Choroid plexus epithelial cell (primary cell): ENCODE results near the gene KPNA2.
"Not testable (repeated sequence)": the region's sequence is repeated elsewhere in the genome, so short reads cannot be mapped to it uniquely, and the experiment has no call there.

Experiments
- DNase-seq: peaks from one replicate; pipeline ENCODE4 v3.0.0-alpha.2; 2010; ENCODE audit warnings: low read depth
- H3K4me3 ChIP-seq: 2 replicates; pipeline ENCODE4 v1.5.1; 2011; ENCODE audit warnings: low read depth, mild to moderate bottlenecking, control low read depth, low read length, moderate library complexity
- TF ChIP-seq, protein P1 (sequence below): conservative IDR thresholded peaks from 2 replicates; pipeline ENCODE4 v1.5.1; 2011; ENCODE audit warnings: low read depth, mild to moderate bottlenecking, control low read depth, inconsistent platforms, low read length, moderate library complexity

KPNA2 gene

DNA sequence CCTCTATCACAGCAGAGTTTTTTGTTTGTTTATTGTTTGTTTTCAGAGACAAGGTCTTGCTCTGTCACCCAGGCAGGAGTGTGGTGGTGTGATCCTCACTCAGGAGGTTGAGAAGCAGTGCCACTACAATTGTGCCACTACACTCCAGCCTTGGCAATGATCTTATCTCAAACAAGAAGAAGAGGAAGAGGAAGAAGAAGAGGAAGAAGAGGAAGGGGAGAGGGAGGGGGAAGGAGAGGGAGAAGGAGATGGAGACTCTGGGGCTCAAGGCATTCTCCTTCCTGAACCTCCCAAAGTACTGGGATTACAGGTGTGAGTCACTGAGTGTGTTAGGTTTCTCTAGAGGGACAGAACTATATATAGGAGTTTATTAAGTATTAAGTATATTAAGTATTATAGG is 22.1 kb upstream of the KPNA2 start:
- TF ChIP-seq, protein P1, sequence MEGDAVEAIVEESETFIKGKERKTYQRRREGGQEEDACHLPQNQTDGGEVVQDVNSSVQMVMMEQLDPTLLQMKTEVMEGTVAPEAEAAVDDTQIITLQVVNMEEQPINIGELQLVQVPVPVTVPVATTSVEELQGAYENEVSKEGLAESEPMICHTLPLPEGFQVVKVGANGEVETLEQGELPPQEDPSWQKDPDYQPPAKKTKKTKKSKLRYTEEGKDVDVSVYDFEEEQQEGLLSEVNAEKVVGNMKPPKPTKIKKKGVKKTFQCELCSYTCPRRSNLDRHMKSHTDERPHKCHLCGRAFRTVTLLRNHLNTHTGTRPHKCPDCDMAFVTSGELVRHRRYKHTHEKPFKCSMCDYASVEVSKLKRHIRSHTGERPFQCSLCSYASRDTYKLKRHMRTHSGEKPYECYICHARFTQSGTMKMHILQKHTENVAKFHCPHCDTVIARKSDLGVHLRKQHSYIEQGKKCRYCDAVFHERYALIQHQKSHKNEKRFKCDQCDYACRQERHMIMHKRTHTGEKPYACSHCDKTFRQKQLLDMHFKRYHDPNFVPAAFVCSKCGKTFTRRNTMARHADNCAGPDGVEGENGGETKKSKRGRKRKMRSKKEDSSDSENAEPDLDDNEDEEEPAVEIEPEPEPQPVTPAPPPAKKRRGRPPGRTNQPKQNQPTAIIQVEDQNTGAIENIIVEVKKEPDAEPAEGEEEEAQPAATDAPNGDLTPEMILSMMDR: no peak
- no peak for DNase-seq

DNA sequence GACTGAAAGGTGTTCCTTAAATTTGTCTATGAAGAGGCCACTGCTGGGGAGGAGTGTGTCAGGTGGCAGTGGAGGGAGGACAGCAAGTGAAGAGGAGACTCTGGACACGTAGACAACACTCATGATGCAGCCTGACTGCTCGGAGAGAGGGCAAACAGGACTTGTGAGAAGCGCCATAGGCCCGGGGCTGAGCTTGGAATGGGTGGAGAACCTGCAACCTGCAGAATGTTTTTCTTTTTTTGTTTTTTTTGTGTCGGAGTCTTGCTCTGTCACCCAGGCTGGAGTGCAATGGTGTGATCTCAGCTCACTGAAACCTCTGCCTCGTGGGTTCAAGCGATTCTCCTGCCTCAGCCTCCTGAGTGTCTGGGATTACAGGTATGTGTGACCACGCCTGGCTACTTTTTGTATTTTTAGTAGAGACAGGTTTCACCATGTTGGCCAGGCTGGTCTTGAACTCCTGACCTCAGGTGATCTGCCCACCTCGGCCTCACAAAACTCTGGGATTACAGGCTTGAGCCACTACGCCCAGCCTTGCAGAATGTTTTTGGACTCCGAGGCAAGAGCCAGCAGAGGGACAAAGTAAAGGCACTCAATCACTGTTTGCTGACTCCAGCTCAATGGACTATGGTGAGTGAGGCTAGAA is 20.3 kb upstream of the KPNA2 start:
- no peak overlapping the region for H3K4me3 ChIP-seq
- DNase-seq: no peak
- TF ChIP-seq, protein P1: no peak

More for the DNA sequence above, 22.1 kb upstream of the KPNA2 start:
- H3K4me3 ChIP-seq: no peak overlapping the region

DNA sequence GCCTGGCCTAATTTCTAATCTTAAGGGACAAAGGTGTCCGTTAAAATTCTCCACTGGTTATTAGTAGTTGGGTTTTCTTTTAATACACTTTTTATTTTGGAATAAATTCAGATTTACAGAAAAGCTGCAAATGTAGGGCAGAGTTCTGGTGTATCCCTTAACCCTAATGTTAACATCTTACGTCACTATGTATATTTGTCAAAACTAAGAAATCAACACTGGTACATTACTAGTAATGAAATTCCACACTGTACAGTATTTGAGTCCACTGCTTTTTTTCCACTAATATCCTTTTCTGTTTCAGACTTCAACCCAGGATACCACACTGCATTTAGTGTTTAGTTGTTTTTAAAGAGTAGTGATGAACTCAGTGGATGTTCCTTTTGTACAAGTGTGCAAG is 18.7 kb upstream of the KPNA2 start:
- no peak for DNase-seq
- TF ChIP-seq, protein P1: no peak
- no peak overlapping the region for H3K4me3 ChIP-seq

GRCh38 chr17:68018493-68018892 is 17.0 kb upstream of the KPNA2 start:
- not testable (repeated sequence) for DNase-seq, H3K4me3 ChIP-seq

DNA sequence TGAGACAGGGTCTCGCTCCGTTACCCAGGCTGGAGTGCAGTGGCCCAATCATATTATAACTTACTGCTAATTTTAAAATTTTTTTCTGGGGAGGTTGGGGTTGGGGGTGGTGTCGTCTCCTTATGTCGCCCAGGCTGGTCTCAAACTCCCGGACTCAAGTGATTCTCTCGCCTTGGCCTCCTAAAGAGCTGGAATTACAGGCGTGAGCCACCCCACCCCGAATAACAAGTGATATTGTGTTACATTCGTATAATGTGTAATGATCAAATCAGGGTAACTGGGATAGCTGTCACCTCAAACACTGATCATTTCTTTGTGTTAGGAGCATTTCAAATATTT is 16.2 kb upstream of the KPNA2 start:
- TF ChIP-seq, protein P1: no peak
- DNase-seq: no peak
- no peak overlapping the region for H3K4me3 ChIP-seq

- DNase-seq: peak; percentile 97
- TF ChIP-seq, protein P1: no peak
- H3K4me3 ChIP-seq: peak overlapping the region; percentile 73
Observed at GRCh38 chr17:68019675-68020408, 15.7 kb upstream of the KPNA2 start.

DNA sequence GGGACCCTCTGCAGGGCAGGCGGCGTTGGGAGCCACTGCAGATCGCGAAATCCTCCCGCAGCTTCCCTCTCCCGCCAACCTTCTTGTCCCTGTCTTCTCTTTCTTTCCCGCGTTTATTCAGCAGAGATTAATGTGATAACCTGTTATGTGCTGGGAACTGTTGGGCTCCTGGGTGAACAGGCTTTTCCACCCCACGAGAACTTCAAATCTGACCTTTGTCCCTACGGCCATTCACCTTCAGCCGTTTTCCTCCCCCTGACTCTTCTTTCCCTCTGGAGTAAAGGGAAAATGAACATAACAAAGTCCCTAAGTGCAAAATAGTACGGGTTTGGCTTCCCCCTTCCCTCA is 15.2 kb upstream of the KPNA2 start:
- TF ChIP-seq, protein P1: no peak
- peak overlapping the region; percentile 73 for H3K4me3 ChIP-seq
- no peak for DNase-seq

DNA sequence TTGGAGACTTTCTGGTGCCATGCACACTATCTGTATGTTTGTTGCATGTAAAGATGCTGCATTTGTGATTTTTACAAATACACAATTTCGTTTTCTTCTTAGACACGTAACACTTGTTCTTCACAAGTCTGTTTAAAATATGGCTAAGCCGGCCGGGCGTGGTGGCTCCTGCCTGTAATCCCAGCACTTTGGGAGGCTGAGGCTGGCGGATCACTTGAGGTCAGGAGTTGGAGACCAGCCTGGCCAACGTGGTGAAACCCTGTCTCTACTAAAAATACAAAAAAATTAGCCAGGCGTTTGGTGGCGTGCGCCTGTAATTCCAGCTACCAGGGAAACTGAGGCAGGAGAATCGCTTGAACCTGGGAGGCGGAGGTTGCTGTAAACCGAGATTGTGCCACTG is 14.7 kb upstream of the KPNA2 start:
- not testable (repeated sequence) for H3K4me3 ChIP-seq, DNase-seq
